ENCODE results near the gene FOXA3.

DNA sequence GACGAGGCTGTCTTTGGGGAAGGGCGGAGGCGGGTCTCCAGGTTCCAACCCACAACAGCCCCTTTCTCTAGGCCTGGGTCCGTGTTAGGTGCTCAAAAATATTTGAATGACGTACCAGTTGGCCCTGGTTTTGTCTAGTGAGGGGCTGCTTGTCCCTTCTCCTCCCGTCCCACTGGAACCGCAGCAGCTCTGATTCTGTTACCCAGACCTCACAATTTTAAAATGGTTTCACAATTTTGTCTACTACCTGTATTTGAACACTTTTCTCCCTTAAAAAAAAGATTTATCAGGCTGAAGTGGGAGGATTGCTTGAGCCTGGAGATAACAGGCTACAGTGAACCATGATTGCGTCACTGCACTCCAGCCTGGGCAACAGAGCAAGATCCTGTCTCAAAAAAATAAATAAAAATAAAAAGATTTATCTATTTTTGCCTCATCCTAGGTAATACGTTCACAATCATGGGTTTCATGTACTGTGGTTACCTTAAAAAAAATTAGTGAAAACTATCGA is 23.1 kb downstream of the FOXA3 start:
- TF ChIP-seq, protein P1, sequence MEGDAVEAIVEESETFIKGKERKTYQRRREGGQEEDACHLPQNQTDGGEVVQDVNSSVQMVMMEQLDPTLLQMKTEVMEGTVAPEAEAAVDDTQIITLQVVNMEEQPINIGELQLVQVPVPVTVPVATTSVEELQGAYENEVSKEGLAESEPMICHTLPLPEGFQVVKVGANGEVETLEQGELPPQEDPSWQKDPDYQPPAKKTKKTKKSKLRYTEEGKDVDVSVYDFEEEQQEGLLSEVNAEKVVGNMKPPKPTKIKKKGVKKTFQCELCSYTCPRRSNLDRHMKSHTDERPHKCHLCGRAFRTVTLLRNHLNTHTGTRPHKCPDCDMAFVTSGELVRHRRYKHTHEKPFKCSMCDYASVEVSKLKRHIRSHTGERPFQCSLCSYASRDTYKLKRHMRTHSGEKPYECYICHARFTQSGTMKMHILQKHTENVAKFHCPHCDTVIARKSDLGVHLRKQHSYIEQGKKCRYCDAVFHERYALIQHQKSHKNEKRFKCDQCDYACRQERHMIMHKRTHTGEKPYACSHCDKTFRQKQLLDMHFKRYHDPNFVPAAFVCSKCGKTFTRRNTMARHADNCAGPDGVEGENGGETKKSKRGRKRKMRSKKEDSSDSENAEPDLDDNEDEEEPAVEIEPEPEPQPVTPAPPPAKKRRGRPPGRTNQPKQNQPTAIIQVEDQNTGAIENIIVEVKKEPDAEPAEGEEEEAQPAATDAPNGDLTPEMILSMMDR (IDR thresholded peaks at IDR 0.05; ENCODE audit: poor library complexity) = no peak
- no peak for TF ChIP-seq EZH2 (IDR thresholded peaks at IDR 0.05; ENCODE audit: borderline replicate concordance)
- TF ChIP-seq EZH2phosphoT487 (IDR thresholded peaks at IDR 0.05; ENCODE audit: low read depth, severe bottlenecking, unreplicated experiment) = no peak
